Keratinocyte (primary cell): ENCODE results near the gene DBF4. TPM values are rescaled to one million over a fixed set of nuclear protein-coding genes. Genes with fewer than 3 reads are reported as not detected.
"Not testable (repeated sequence)": the region's sequence is repeated elsewhere in the genome, so short reads cannot be mapped to it uniquely, and the experiment has no call there.

ENCODE experiments used
- DNase-seq: peaks from one replicate; pipeline ENCODE4 v3.0.0-alpha.2; 2011; ENCODE audit warnings: low read depth, missing footprints, low spot score
- FAIRE-seq: peaks from 2 replicates; lab custom pipeline; 2011; peaks lifted over from hg19 to GRCh38; lab: Jason Lieb, UNC
- H2AFZ ChIP-seq: 2 replicates; pipeline ENCODE4 v1.6.0; 2012; ENCODE audit warnings: low read length, control low read depth, inconsistent platforms; ENCODE audit not compliant: control insufficient read depth
- H3K27ac ChIP-seq: 2 replicates; pipeline ENCODE4 v1.5.1; 2011; ENCODE audit warnings: low read length; ENCODE audit not compliant: control insufficient read depth, insufficient read depth
- H3K27me3 ChIP-seq: 3 replicates; pipeline ENCODE4 v1.6.0; 2011; ENCODE audit warnings: low read length; ENCODE audit not compliant: control insufficient read depth, insufficient read depth; ENCODE audit errors: extremely low read depth
- H3K36me3 ChIP-seq, 2 experiments: 2 replicates in 1 of 2; 3 replicates in 1 of 2; pipeline ENCODE4 v1.5.1; 2011; ENCODE audit warnings: low read length in 2 of 2, mild to moderate bottlenecking in 1 of 2; ENCODE audit not compliant: control insufficient read depth in 2 of 2, insufficient read depth in 2 of 2; ENCODE audit errors: extremely low read depth in 1 of 2
- H3K4me1 ChIP-seq: 3 replicates; pipeline ENCODE4 v1.5.1; 2011; ENCODE audit warnings: low read length; ENCODE audit not compliant: control insufficient read depth, insufficient read depth; ENCODE audit errors: extremely low read depth
- H3K4me2 ChIP-seq: 3 replicates; pipeline ENCODE4 v1.6.0; 2011; ENCODE audit warnings: low read depth, low read length; ENCODE audit not compliant: control insufficient read depth, insufficient read depth; ENCODE audit errors: extremely low read depth
- H3K4me3 ChIP-seq, 3 experiments: fragments of 200-600 bp in 1 of 3; sonication (generic) in 1 of 3; 2 replicates in 2 of 3; 3 replicates in 1 of 3; pipeline ENCODE4 v1.5.1; 2011 to 2016; ENCODE audit warnings: low read length in 3 of 3, mild to moderate bottlenecking in 3 of 3, control low read depth in 2 of 3, inconsistent platforms in 1 of 3, low read depth in 1 of 3, mixed read lengths in 1 of 3, mixed run types in 1 of 3, moderate library complexity in 1 of 3; ENCODE audit not compliant: control insufficient read depth in 2 of 3, insufficient read depth in 2 of 3; ENCODE audit errors: extremely low read depth in 1 of 3
- H3K79me2 ChIP-seq: 2 replicates; pipeline ENCODE4 v1.6.0; 2012; ENCODE audit warnings: low read length; ENCODE audit not compliant: control insufficient read depth, insufficient read depth
- H3K9ac ChIP-seq: 3 replicates; pipeline ENCODE4 v1.6.0; 2011; ENCODE audit warnings: low read length; ENCODE audit not compliant: control insufficient read depth, insufficient read depth; ENCODE audit errors: extremely low read depth
- H3K9me1 ChIP-seq: 3 replicates; pipeline ENCODE4 v1.6.0; 2011; ENCODE audit warnings: low read length; ENCODE audit not compliant: control insufficient read depth, insufficient read depth; ENCODE audit errors: extremely low read depth
- H3K9me3 ChIP-seq: 2 replicates; pipeline ENCODE4 v1.5.1; 2012; ENCODE audit warnings: low read depth, low read length; ENCODE audit not compliant: control insufficient read depth
- H4K20me1 ChIP-seq: 3 replicates; pipeline ENCODE4 v1.6.0; 2011; ENCODE audit warnings: low read length; ENCODE audit not compliant: control insufficient read depth, insufficient read depth; ENCODE audit errors: extremely low read depth
- CTCF ChIP-seq, 3 experiments: IDR thresholded peaks in 1 of 3; conservative IDR thresholded peaks in 1 of 3; optimal IDR thresholded peaks in 1 of 3; 2 replicates in 2 of 3; 3 replicates in 1 of 3; pipeline versions ENCODE3 to v1.5.1; 2011; ENCODE audit warnings: low read length in 3 of 3, mild to moderate bottlenecking in 3 of 3, moderate library complexity in 2 of 3, control low read depth in 1 of 3, inconsistent platforms in 1 of 3; ENCODE audit not compliant: insufficient read depth in 2 of 3; ENCODE audit errors: extremely low read depth in 1 of 3
- EZH2 ChIP-seq: IDR thresholded peaks from one replicate; pipeline ENCODE4 v1.6.1; 2012; ENCODE audit warnings: inconsistent platforms, mild to moderate bottlenecking, low read length, moderate library complexity
- dilution Hi-C: fragments of 300-500 bp; cut with MboI; formaldehyde crosslinking; loops from one replicate; pipeline ENCODE4 v1.7.0; 2020; ENCODE audit warnings: low sequenced_read_pairs; ENCODE audit not compliant: extremely low pct_ligation_motif_present
- polyA plus RNA-seq, 5 experiments: library from polyadenylated mRNA; depleted of rRNA in 3 of 5; stranded (reverse) in 3 of 5; stranded (forward) in 1 of 5; unstranded in 1 of 5; fragments of >200 nt; gene quantifications; 1 replicate in 1 of 5; 2 replicates in 3 of 5; 3 replicates in 1 of 5; pipeline versions ENCODE4 v1.2.1 to v1.2.3, GENCODE V29; 2011 to 2012; ENCODE audit warnings: missing spikeins in 2 of 5, low read depth in 1 of 5, low replicate concordance in 1 of 5

Gene DBF4
- polyA plus RNA-seq, 1 donor (not counting 4 experiments of a cell fraction or from before 2014, with no cell fraction given), result 12.5 TPM

GRCh38 chr7:87895363-87895762, 19.1 kb downstream of the DBF4 start:
- Histone ChIP-seq H3K9ac (no peak overlapping the region), H3K27me3 (no peaks in the 10 kb centered on the region), H3K36me3 (peaks cover 0 to 2% of the 10 kb centered on the region in 2 experiments), H3K9me1 (no peaks in the 10 kb centered on the region), H3K9me3 (no peaks in the 10 kb centered on the region), H3K4me2 (no peak overlapping the region), H2AFZ (no peak overlapping the region), H3K27ac (no peak overlapping the region), H3K4me3 (no peak overlapping the region), H3K4me1 (no peaks in the 10 kb centered on the region), H3K79me2 (peaks cover 15% of the 10 kb centered on the region), H4K20me1 (no peaks in the 10 kb centered on the region)
- FAIRE-seq (no peak), DNase-seq (no peak)
- TF ChIP-seq EZH2 (no peak), CTCF (optimal IDR thresholded peaks at IDR 0.05 in 1 of 3, IDR thresholded peaks at IDR 0.05 in 1 of 3, conservative IDR thresholded peaks at IDR 0.05 in 1 of 3; ENCODE audit: extremely low read depth in 1 of 3, insufficient read depth in 2 of 3, low read length in 3 of 3) (no peak)
- dilution Hi-C loops, result no loop called here

GRCh38 chr7:87899255-87899654, 23.0 kb downstream of the DBF4 start:
- no peaks in the 10 kb centered on the region for H4K20me1 ChIP-seq
- no peak overlapping the region for H3K4me3 ChIP-seq
- peaks cover 3% of the 10 kb centered on the region for H3K79me2 ChIP-seq
- H3K27me3 ChIP-seq, result no peaks in the 10 kb centered on the region
- DNase-seq, result no peak
- no peak overlapping the region for H3K4me2 ChIP-seq
- dilution Hi-C loops, result no loop called here
- H3K4me1 ChIP-seq, result no peaks in the 10 kb centered on the region
- H3K27ac ChIP-seq, result no peak overlapping the region
- no peaks in the 10 kb centered on the region for H3K9me1 ChIP-seq
- no peak for FAIRE-seq
- no peak for TF ChIP-seq CTCF (optimal IDR thresholded peaks at IDR 0.05 in 1 of 3, IDR thresholded peaks at IDR 0.05 in 1 of 3, conservative IDR thresholded peaks at IDR 0.05 in 1 of 3; ENCODE audit: extremely low read depth in 1 of 3, insufficient read depth in 2 of 3, low read length in 3 of 3)
- H2AFZ ChIP-seq, result no peak overlapping the region
- peaks cover 0 to 6% of the 10 kb centered on the region in 2 experiments for H3K36me3 ChIP-seq
- no peak overlapping the region for H3K9ac ChIP-seq
- H3K9me3 ChIP-seq, result no peaks in the 10 kb centered on the region

GRCh38 chr7:87907136-87907906, 31.0 kb downstream of the DBF4 start:
- DNase-seq, H3K36me3 ChIP-seq, H3K79me2 ChIP-seq, H3K9me3 ChIP-seq, H3K4me3 ChIP-seq, H3K4me1 ChIP-seq, H3K27ac ChIP-seq, H4K20me1 ChIP-seq, H3K27me3 ChIP-seq, H3K9ac ChIP-seq, dilution Hi-C loops, H2AFZ ChIP-seq, H3K9me1 ChIP-seq, FAIRE-seq, H3K4me2 ChIP-seq: not testable (repeated sequence)

DNA sequence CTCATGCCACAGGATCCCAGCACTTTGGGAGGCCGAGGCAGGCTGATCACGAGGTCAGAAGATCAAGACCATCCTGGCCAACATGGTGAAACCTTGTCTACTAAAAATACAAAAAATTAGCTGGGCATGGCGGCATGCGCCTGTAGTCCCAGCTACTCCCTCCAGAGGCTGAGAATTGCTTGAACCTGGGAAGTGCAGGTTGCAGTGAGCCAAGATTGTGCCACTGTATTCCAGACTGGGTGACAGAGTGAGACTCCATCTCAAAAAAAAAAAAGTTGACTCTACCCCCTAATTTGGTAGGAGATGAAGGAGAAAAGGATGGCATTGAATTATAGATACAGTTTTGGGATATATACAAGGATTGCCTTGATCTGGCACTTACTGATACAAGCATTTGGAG, 32.5 kb downstream of the DBF4 start:
- H3K27me3 ChIP-seq, H4K20me1 ChIP-seq, H3K4me1 ChIP-seq, H3K4me2 ChIP-seq, H2AFZ ChIP-seq, H3K9me1 ChIP-seq, H3K9me3 ChIP-seq, H3K9ac ChIP-seq, H3K27ac ChIP-seq, H3K36me3 ChIP-seq, H3K79me2 ChIP-seq, dilution Hi-C loops, DNase-seq, FAIRE-seq, H3K4me3 ChIP-seq: not testable (repeated sequence)
